ENCODE results near the gene PCBP2.

The PCBP2 gene

DNA sequence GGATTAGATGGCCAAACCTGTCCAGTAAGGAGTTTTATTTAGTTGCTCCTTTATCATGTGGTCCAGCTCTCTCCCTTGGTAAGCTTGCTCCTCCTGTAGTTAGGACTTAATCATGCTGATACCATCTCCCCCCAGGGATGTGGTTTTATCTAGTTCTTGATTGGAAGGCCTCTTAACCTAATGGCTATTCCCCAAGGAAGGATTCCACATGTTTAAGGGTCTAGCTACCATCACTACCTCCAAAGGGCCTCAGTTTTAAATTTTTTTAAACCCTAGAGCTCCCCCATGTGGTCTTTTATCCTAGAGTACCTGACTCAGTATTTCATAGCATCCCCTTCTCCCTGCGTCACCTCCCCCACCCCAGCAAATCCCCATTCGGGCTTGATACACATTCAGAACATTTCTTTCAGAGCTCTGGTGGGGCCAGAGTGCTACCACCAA lies 24.9 kb downstream of the PCBP2 start:
- TF ChIP-seq REST (IDR thresholded peaks at IDR 0.05; ENCODE audit: insufficient read depth in 1 of 2, low read depth in 2 of 2, low read length in 2 of 2) = no peak
- TF ChIP-seq POLR2AphosphoS5 (IDR thresholded peaks at IDR 0.05; ENCODE audit: low read depth, low read length) = no peak; the same call in 1 of the 2 replicates
- TF ChIP-seq FOXP2 (optimal IDR thresholded peaks at IDR 0.05; ENCODE audit: borderline replicate concordance, extremely low read depth, extremely low read length, insufficient read depth) = no peak
- no peak for TF ChIP-seq TAF1 (IDR thresholded peaks at IDR 0.05; ENCODE audit: borderline replicate concordance, insufficient read depth, low read length)
- TF ChIP-seq SIN3A (IDR thresholded peaks at IDR 0.05; ENCODE audit: borderline replicate concordance, insufficient read depth, low read length) = no peak

- TF ChIP-seq TAF1 (IDR thresholded peaks at IDR 0.05; ENCODE audit: borderline replicate concordance, insufficient read depth, low read length) (no peak), FOXP2 (optimal IDR thresholded peaks at IDR 0.05; ENCODE audit: borderline replicate concordance, extremely low read depth, extremely low read length, insufficient read depth) (no peak), REST (IDR thresholded peaks at IDR 0.05; ENCODE audit: insufficient read depth in 1 of 2, low read depth in 2 of 2, low read length in 2 of 2) (no peak), POLR2AphosphoS5 (IDR thresholded peaks at IDR 0.05; ENCODE audit: low read depth, low read length) (no peak), SIN3A (IDR thresholded peaks at IDR 0.05; ENCODE audit: borderline replicate concordance, insufficient read depth, low read length) (no peak)
These were observed 27.0 kb downstream of the PCBP2 start for GRCh38 chr12:53478865-53479264.

DNA sequence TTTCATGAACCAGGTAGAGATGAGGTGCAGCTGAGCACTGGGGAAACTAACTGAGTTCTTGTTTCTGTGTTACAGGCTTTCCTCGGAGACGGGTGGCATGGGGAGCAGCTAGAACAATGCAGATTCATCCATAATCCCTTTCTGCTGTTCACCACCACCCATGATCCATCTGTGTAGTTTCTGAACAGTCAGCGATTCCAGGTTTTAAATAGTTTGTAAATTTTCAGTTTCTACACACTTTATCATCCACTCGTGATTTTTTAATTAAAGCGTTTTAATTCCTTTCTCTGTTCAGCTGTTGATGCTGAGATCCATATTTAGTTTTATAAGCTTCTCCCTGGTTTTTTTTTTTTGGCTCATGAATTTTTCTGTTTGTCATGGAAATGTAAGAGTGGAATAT lies 27.4 kb downstream of the PCBP2 start:
- 0 out of 2 replicates have a peak, but pooled peaks have one; percentile 47 for TF ChIP-seq POLR2AphosphoS5 (IDR thresholded peaks at IDR 0.05; ENCODE audit: low read depth, low read length)
- TF ChIP-seq TAF1 (IDR thresholded peaks at IDR 0.05; ENCODE audit: borderline replicate concordance, insufficient read depth, low read length) = no peak

- TF ChIP-seq POLR2AphosphoS5 (IDR thresholded peaks at IDR 0.05; ENCODE audit: low read depth, low read length) (peak; percentile 65), SIN3A (IDR thresholded peaks at IDR 0.05; ENCODE audit: borderline replicate concordance, insufficient read depth, low read length) (no peak), REST (IDR thresholded peaks at IDR 0.05; ENCODE audit: insufficient read depth in 1 of 2, low read depth in 2 of 2, low read length in 2 of 2) (no peak)
These were observed 28.9 kb downstream of the PCBP2 start for GRCh38 chr12:53480491-53481442.

DNA sequence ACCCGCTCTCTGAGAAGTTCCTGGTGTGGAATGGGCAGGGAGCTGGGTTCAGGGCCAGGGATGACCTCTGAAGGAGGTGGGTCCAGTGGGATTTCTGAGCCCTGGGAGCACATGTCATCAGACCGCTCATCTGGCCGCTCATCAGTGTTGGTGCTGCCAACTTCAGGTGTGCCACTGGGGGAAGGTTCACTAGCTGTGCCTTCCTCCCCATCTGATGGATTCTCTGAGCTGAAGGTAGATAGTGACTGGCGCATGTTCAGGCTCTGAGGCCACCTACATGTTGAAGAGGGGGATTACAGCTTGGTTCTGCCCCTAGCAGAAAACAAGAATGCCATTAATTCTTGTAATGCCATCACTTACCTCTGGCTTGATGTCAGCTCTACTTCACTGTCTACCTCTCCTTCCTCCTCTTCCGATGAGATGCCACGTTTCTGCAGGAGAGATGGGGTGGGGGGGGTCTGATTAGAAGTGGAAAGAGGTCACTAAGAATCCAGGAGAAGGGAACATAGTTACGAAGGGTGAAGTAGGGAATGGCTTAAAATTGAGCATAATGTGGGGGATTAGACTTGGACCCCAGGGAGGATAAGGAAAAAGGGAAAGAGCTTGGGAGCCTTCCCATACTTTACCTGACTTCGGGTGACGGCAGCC lies 30.2 kb downstream of the PCBP2 start:
- no peak for TF ChIP-seq SIN3A (IDR thresholded peaks at IDR 0.05; ENCODE audit: borderline replicate concordance, insufficient read depth, low read length)
- peak; percentile 38; the same call in 1 of the 2 replicates for TF ChIP-seq POLR2AphosphoS5 (IDR thresholded peaks at IDR 0.05; ENCODE audit: low read depth, low read length)

DNA sequence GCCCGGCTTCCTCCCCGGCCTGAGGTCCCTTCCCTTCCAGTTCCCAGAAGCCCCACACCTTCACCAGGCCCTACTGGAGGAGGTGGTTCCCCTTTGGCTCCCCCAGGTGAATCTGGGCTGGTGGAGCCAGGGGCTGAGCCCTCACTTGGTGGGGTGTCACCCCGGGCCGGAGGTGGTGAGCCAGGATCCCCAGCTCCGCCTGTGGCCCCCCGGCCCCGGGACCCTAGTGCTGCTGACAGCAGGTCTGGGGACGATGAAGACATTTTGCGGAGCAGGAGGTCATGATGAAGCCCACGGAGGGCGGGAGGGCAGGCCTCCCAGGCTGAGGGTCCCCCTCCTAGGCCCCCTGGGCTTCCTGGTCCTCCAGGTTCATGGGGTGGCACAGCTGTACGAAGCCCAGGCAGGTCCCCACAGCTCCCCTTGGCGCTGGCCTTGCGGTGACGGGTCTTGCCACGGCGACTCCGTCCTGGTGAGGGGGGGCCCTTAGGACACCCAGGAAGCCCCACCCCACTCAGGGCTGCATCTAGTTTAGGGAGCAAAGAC lies 30.8 kb downstream of the PCBP2 start:
- TF ChIP-seq REST (IDR thresholded peaks at IDR 0.05; ENCODE audit: insufficient read depth in 1 of 2, low read depth in 2 of 2, low read length in 2 of 2) (no peak), POLR2AphosphoS5 (IDR thresholded peaks at IDR 0.05; ENCODE audit: low read depth, low read length) (no peak; the same call in none of the 2 replicates), SIN3A (IDR thresholded peaks at IDR 0.05; ENCODE audit: borderline replicate concordance, insufficient read depth, low read length) (no peak; the same call in 1 of the 2 replicates), FOXP2 (optimal IDR thresholded peaks at IDR 0.05; ENCODE audit: borderline replicate concordance, extremely low read depth, extremely low read length, insufficient read depth) (no peak), TAF1 (IDR thresholded peaks at IDR 0.05; ENCODE audit: borderline replicate concordance, insufficient read depth, low read length) (no peak)
